HCT116 (cell line): Measurements from ENCODE around the gene SPRED1. TPM values are rescaled to one million over a fixed set of nuclear protein-coding genes. Genes with fewer than 3 reads are reported as not detected.

ENCODE experiments used
- ATAC-seq: fragments of 200-7000 bp; cut with Tn5 transposase; 2 replicates; pipeline ENCODE4 v1.9.1; 2020; ENCODE audit warnings: mild to moderate bottlenecking, moderate library complexity
- BruUV-seq: library from RNA; stranded (reverse); fragments of 400-500 nt; replicated peaks from 2 replicates; lab custom pipeline; 2021; lab: Mats Ljungman, UMichigan
- CTCF ChIA-PET: fragments of 300-600 bp; sonication (Branson Sonifier 250); formaldehyde crosslinking; loops from one replicate; lab custom pipeline; 2021; ENCODE audit warnings: antibody characterized with exemption; lab: Charles Lee
- POLR2A ChIA-PET: fragments of 300-600, 350-600 bp; sonication (Branson Sonifier 250); formaldehyde crosslinking; loops from one replicate; lab custom pipeline; 2021; ENCODE audit warnings: antibody characterized with exemption; lab: Charles Lee
- RAD21 ChIA-PET, 2 experiments: fragments of 300-600 bp; sonication (Branson Sonifier 250); formaldehyde crosslinking; loops; one replicate each; lab custom pipeline; 2023; ENCODE audit warnings: low total read pairs in 2 of 2; ENCODE audit not compliant: uncharacterized antibody in 2 of 2, unreplicated experiment in 2 of 2, low non-redundant PET in 1 of 2; lab: Charles Lee
- DNase-seq: peaks from one replicate; pipeline ENCODE4 v3.0.0-alpha.2; 2010; ENCODE audit warnings: low read depth, low spot score
- H2AFZ ChIP-seq: fragments of 200-600 bp; shearing (Covaris generic), sonication (generic); 2 replicates; pipeline ENCODE4 v1.6.1; 2017; ENCODE audit warnings: low read depth, mixed run types, mixed read lengths, antibody characterized with exemption, low read length; ENCODE audit not compliant: poor library complexity, severe bottlenecking
- H3K27ac ChIP-seq: 2 replicates; pipeline ENCODE4 v1.5.1; 2012; ENCODE audit warnings: low read depth, low read length
- H3K27me3 ChIP-seq: fragments of 200-600 bp; sonication (generic); 2 replicates; pipeline ENCODE4 v1.6.1; 2016; ENCODE audit warnings: mixed run types, low read length, mixed read lengths; ENCODE audit not compliant: insufficient read depth
- H3K36me3 ChIP-seq, 2 experiments: fragments of 200-500 bp in 1 of 2; fragments of 200-600 bp in 1 of 2; sonication (Bioruptor generic) in 1 of 2; sonication (generic) in 1 of 2; 2 replicates each; pipeline versions ENCODE4 v1.5.1 to v1.6.1; 2014 to 2016; ENCODE audit warnings: low read length in 2 of 2, inconsistent platforms in 1 of 2, mixed read lengths in 1 of 2, mixed run types in 1 of 2; ENCODE audit not compliant: insufficient read depth in 2 of 2, control insufficient read depth in 1 of 2
- H3K4me1 ChIP-seq, 2 experiments: fragments of 200-600 bp in 1 of 2; sonication (generic) in 1 of 2; 2 replicates each; pipeline versions ENCODE4 v1.5.1 to v1.6.1; 2012 to 2017; ENCODE audit warnings: low read length in 2 of 2, inconsistent platforms in 1 of 2, mild to moderate bottlenecking in 1 of 2, mixed read lengths in 1 of 2, mixed run types in 1 of 2, moderate library complexity in 1 of 2; ENCODE audit not compliant: insufficient read depth in 2 of 2, control insufficient read depth in 1 of 2
- H3K4me2 ChIP-seq: fragments of 200-600 bp; sonication (generic); 2 replicates; pipeline ENCODE4 v1.6.1; 2017; ENCODE audit warnings: mixed run types, low read length, mixed read lengths
- H3K4me3 ChIP-seq, 2 experiments: fragments of 200-600 bp in 1 of 2; sonication (generic) in 1 of 2; replicated peaks in 1 of 2; 2 replicates each; pipeline ENCODE4 v1.5.1; 2011 to 2016; ENCODE audit warnings: low read length in 2 of 2, control low read depth in 1 of 2, low read depth in 1 of 2, mild to moderate bottlenecking in 1 of 2, mixed read lengths in 1 of 2, mixed run types in 1 of 2
- H3K79me2 ChIP-seq: fragments of 200-600 bp; sonication (generic); 2 replicates; pipeline ENCODE4 v1.6.1; 2017; ENCODE audit warnings: mild to moderate bottlenecking, mixed run types, low read length, moderate library complexity, mixed read lengths; ENCODE audit not compliant: insufficient read depth
- H3K9ac ChIP-seq: fragments of 200-600 bp; sonication (generic); 2 replicates; pipeline ENCODE4 v1.6.1; 2016; ENCODE audit warnings: low read length, mixed read lengths
- H3K9me2 ChIP-seq: fragments of 200-600 bp; sonication (generic), shearing (Covaris generic); 2 replicates; pipeline ENCODE4 v1.6.1; 2017; ENCODE audit warnings: mixed run types, mild to moderate bottlenecking, moderate library complexity; ENCODE audit not compliant: insufficient read depth
- H3K9me3 ChIP-seq, 2 experiments: fragments of 200-500 bp in 1 of 2; fragments of 200-600 bp in 1 of 2; sonication (Bioruptor generic) in 1 of 2; sonication (generic) in 1 of 2; 2 replicates each; pipeline ENCODE4 v1.6.1; 2014 to 2017; ENCODE audit warnings: low read length in 2 of 2, mixed read lengths in 2 of 2, inconsistent platforms in 1 of 2, low read depth in 1 of 2, mild to moderate bottlenecking in 1 of 2, mixed run types in 1 of 2, moderate library complexity in 1 of 2; ENCODE audit not compliant: control insufficient read depth in 1 of 2, insufficient read depth in 1 of 2
- H4K20me1 ChIP-seq: fragments of 200-600 bp; sonication (generic), shearing (Covaris generic); 2 replicates; pipeline ENCODE4 v1.6.1; 2017; ENCODE audit warnings: mixed run types, mild to moderate bottlenecking, moderate library complexity; ENCODE audit not compliant: insufficient read depth
- ATF3 ChIP-seq: IDR thresholded peaks from 2 replicates; pipeline ENCODE4 v1.6.1; 2012
- CBX3 ChIP-seq: IDR thresholded peaks from 2 replicates; pipeline ENCODE4 v1.6.1; 2012; ENCODE audit warnings: low read depth
- ELF1 ChIP-seq: IDR thresholded peaks from 2 replicates; pipeline ENCODE4 v1.6.1; 2012; ENCODE audit warnings: low read depth, borderline replicate concordance
- EZH2phosphoT487 ChIP-seq: fragments of 200-600 bp; IDR thresholded peaks from 2 replicates; pipeline ENCODE4 v1.6.1; 2018; ENCODE audit warnings: antibody characterized with exemption, borderline replicate concordance
- JUND ChIP-seq: IDR thresholded peaks from 2 replicates; pipeline ENCODE4 v1.6.1; 2012
- MAX ChIP-seq: IDR thresholded peaks from 2 replicates; pipeline ENCODE4 v1.6.1; 2012
- SRF ChIP-seq: IDR thresholded peaks from 2 replicates; pipeline ENCODE4 v1.6.1; 2012; ENCODE audit warnings: low read depth
- TCF7L2 ChIP-seq: IDR thresholded peaks from 2 replicates; pipeline ENCODE4 v1.7.0; 2011; ENCODE audit warnings: borderline replicate concordance, inconsistent platforms; ENCODE audit not compliant: insufficient read depth, insufficient read length; ENCODE audit errors: extremely low read depth
- YY1 ChIP-seq: IDR thresholded peaks from 2 replicates; pipeline ENCODE4 v1.6.1; 2011; ENCODE audit warnings: low read length, low read depth, moderate library complexity, mild to moderate bottlenecking; ENCODE audit not compliant: insufficient replicate concordance; ENCODE audit errors: extremely low read depth
- ZFX ChIP-seq: fragments of 450-650 bp; IDR thresholded peaks from 2 replicates; pipeline ENCODE4 v1.6.1; 2017
- ZNF274 ChIP-seq: fragments of 200-500 bp; sonication (Bioruptor generic); IDR thresholded peaks from 2 replicates; pipeline ENCODE4 v1.6.1; 2014; ENCODE audit warnings: mild to moderate bottlenecking, low read depth, low read length, inconsistent platforms
- intact Hi-C: fragments of 100-400 bp; cut with micrococcal nuclease; formaldehyde crosslinking; loops from 2 replicates; pipeline ENCODE4 v1.10.0; 2022
- total RNA-seq: library from RNA; stranded (reverse); gene quantifications from one replicate; pipeline ENCODE4 v1.2.1, GENCODE V29; 2021; ENCODE audit not compliant: unreplicated experiment

Gene SPRED1
- total RNA-seq, 1 experiment from 2014 or later, result 24.7 TPM

GRCh38 chr15:38228618-38229017 lies 24.0 kb upstream of the SPRED1 start:
- ChIA-PET RAD21 (no interaction called here), CTCF (no interaction called here), POLR2A (interaction anchor here (0.7 to 3.0 kb wide), 2 partner anchors 23 to 208 kb away, joined by 3 to 15 read pairs; partner anchors contain the start of gene SPRED1)
- TF ChIP-seq EZH2phosphoT487 (no peak), ZFX (no peak), CBX3 (no peak), YY1 (no peak), TCF7L2 (no peak), ATF3 (no peak), MAX (no peak), SRF (no peak), ZNF274 (no peak), ELF1 (no peak), JUND (no peak)
- ATAC-seq (no peak), DNase-seq (no peak)
- Histone ChIP-seq H2AFZ (no peak overlapping the region), H3K27ac (no peak overlapping the region), H3K27me3 (no peaks in the 10 kb centered on the region), H3K79me2 (no peaks in the 10 kb centered on the region), H3K9me3 (no peaks in the 10 kb centered on the region), H3K4me2 (no peak overlapping the region), H3K4me1 (peaks cover 4 to 11% of the 10 kb centered on the region in 2 experiments; a peak in 3 of 4 replicates), H3K9ac (no peak overlapping the region), H3K9me2 (no peaks in the 10 kb centered on the region), H3K36me3 (no peaks in the 10 kb centered on the region), H4K20me1 (no peaks in the 10 kb centered on the region), H3K4me3 (no peak overlapping the region)
- no TSS peak for BruUV-seq
- intact Hi-C loops, result no loop called here
